ENCODE data around the gene SNX24. TPM values are rescaled to one million over a fixed set of nuclear protein-coding genes. Genes with fewer than 3 reads are reported as not detected.

Gene SNX24
- total RNA-seq, 1 donor from 2014 or later = 47.5 TPM

- no peak for DNase-seq (ENCODE audit: low read depth)
These were observed 74.6 kb downstream of the SNX24 start for GRCh38 chr5:122919969-122920368.

GRCh38 chr5:122921826-122922225, 76.4 kb downstream of the SNX24 start:
- no peak for DNase-seq (ENCODE audit: low read depth)

- DNase-seq (ENCODE audit: low read depth) = no peak
These were observed 78.8 kb downstream of the SNX24 start for GRCh38 chr5:122924203-122924602.

GRCh38 chr5:122924719-122925395, 79.4 kb downstream of the SNX24 start:
- no peak for DNase-seq (ENCODE audit: low read depth)

- DNase-seq (ENCODE audit: low read depth) = no peak
These were observed 83.6 kb downstream of the SNX24 start for GRCh38 chr5:122929001-122929400.

GRCh38 chr5:122929980-122930379, 84.6 kb downstream of the SNX24 start:
- DNase-seq (ENCODE audit: low read depth) = no peak

- no peak for DNase-seq (ENCODE audit: low read depth)
These were observed 88.5 kb downstream of the SNX24 start for GRCh38 chr5:122933956-122934355.

GRCh38 chr5:122936088-122936487, 90.7 kb downstream of the SNX24 start:
- DNase-seq (ENCODE audit: low read depth) = no peak

- DNase-seq (ENCODE audit: low read depth) = no peak
These were observed 92.5 kb downstream of the SNX24 start for GRCh38 chr5:122937914-122938313.

- DNase-seq (ENCODE audit: low read depth) = no peak
These were observed 95.5 kb downstream of the SNX24 start for GRCh38 chr5:122940890-122941289.

GRCh38 chr5:122941737-122942136, 96.3 kb downstream of the SNX24 start:
- DNase-seq (ENCODE audit: low read depth) = no peak

GRCh38 chr5:122942164-122942914, 96.9 kb downstream of the SNX24 start:
- no peak for DNase-seq (ENCODE audit: low read depth)

GRCh38 chr5:122943050-122943698, 97.8 kb downstream of the SNX24 start:
- DNase-seq (ENCODE audit: low read depth) = no peak

- DNase-seq (ENCODE audit: low read depth) = no peak
These were observed 98.6 kb downstream of the SNX24 start for GRCh38 chr5:122944051-122944450.

GRCh38 chr5:122947372-122947771, 102.0 kb downstream of the SNX24 start:
- DNase-seq (ENCODE audit: low read depth) = no peak

- no peak for DNase-seq (ENCODE audit: low read depth)
These were observed 102.4 kb downstream of the SNX24 start for GRCh38 chr5:122947772-122948171.

GRCh38 chr5:122948319-122948718, 102.9 kb downstream of the SNX24 start:
- no peak for DNase-seq (ENCODE audit: low read depth)

GRCh38 chr5:122951658-122952057, 106.2 kb downstream of the SNX24 start:
- DNase-seq (ENCODE audit: low read depth) = no peak

GRCh38 chr5:122954719-122955118, 109.3 kb downstream of the SNX24 start:
- DNase-seq (ENCODE audit: low read depth) = no peak

- DNase-seq (ENCODE audit: low read depth) = no peak
These were observed 112.0 kb downstream of the SNX24 start for GRCh38 chr5:122957457-122957856.

- no peak for DNase-seq (ENCODE audit: low read depth)
These were observed 114.5 kb downstream of the SNX24 start for GRCh38 chr5:122959740-122960445.

- no peak for DNase-seq (ENCODE audit: low read depth)
These were observed 117.9 kb downstream of the SNX24 start for GRCh38 chr5:122963305-122963704.
